Activated CD8-positive, alpha-beta memory T cell treated with anti-CD3 and anti-CD28 coated beads, Interleukin-2, amount 10 ng/mL, durations not matched to agents 7 days and 5 days (primary cell): ENCODE results near the gene TM2D1. TPM values are rescaled to one million over a fixed set of nuclear protein-coding genes. Genes with fewer than 3 reads are reported as not detected.

ENCODE experiments used
- ATAC-seq: fragments of 150-1000 bp; cut with Tn5 transposase; one replicate; pipeline ENCODE4 v1.10.0; 2021; ENCODE audit warnings: moderate library complexity
- CTCF ChIA-PET: fragments of 350-600 bp; sonication (Branson Sonifier 250); formaldehyde crosslinking; loops from one replicate; lab custom pipeline; 2021; ENCODE audit warnings: antibody characterized with exemption; lab: Charles Lee
- DNase-seq: peaks from one replicate; pipeline ENCODE4 v3.0.0-alpha.2; 2020
- H3K27ac Mint-ChIP-seq: one replicate; pipeline ENCODE4 v1.8.0; 2021; ENCODE audit warnings: mild to moderate bottlenecking, mixed read lengths
- H3K27me3 Mint-ChIP-seq: one replicate; pipeline ENCODE4 v1.8.0; 2021; ENCODE audit warnings: mixed read lengths
- H3K36me3 Mint-ChIP-seq: one replicate; pipeline ENCODE4 v1.8.0; 2021; ENCODE audit warnings: mild to moderate bottlenecking, mixed read lengths
- H3K4me1 Mint-ChIP-seq: one replicate; pipeline ENCODE4 v1.8.0; 2021; ENCODE audit warnings: mixed read lengths
- H3K4me3 Mint-ChIP-seq: one replicate; pipeline ENCODE4 v1.8.0; 2021; ENCODE audit warnings: mild to moderate bottlenecking, moderate library complexity, mixed read lengths
- H3K9me3 Mint-ChIP-seq: one replicate; pipeline ENCODE4 v1.8.0; 2022; ENCODE audit warnings: low read depth, mixed read lengths
- total RNA-seq, 2 experiments: library from RNA; stranded (reverse); gene quantifications; one replicate each; pipeline ENCODE4 v1.2.3, GENCODE V29; 2021

Gene TM2D1
- total RNA-seq, 2 experiments from 2014 or later = 29.0 to 33.1 TPM

- H3K9me3 Mint-ChIP-seq = no peaks in the 10 kb centered on the region
- CTCF ChIA-PET = interaction anchor here (0.8 to 2.1 kb wide), 2 partner anchors 66 to 180 kb away, joined by 3 to 4 read pairs; no protein-coding TSS in a partner anchor
- no peak overlapping the region for H3K4me3 Mint-ChIP-seq
- DNase-seq (no peak), ATAC-seq (no peak)
- no peaks in the 10 kb centered on the region for H3K36me3 Mint-ChIP-seq
- peaks cover 8% of the 10 kb centered on the region for H3K27me3 Mint-ChIP-seq
- H3K4me1 Mint-ChIP-seq = peaks cover 9% of the 10 kb centered on the region
- no peak overlapping the region for H3K27ac Mint-ChIP-seq
These were observed 88.1 kb downstream of the TM2D1 start for GRCh38 chr1:61636814-61637213.

- CTCF ChIA-PET = interaction anchor here (0.8 to 2.1 kb wide), 2 partner anchors 67 to 179 kb away, joined by 3 to 4 read pairs; no protein-coding TSS in a partner anchor
- Mint-ChIP-seq H3K27ac (no peak overlapping the region), H3K9me3 (no peaks in the 10 kb centered on the region), H3K4me3 (no peak overlapping the region), H3K27me3 (peaks cover 8% of the 10 kb centered on the region), H3K36me3 (no peaks in the 10 kb centered on the region), H3K4me1 (peaks cover 5% of the 10 kb centered on the region)
- DNase-seq (no peak), ATAC-seq (no peak)
These were observed 88.6 kb downstream of the TM2D1 start for GRCh38 chr1:61636376-61636775.

- CTCF ChIA-PET = interaction anchor here (2.1 kb wide), 1 partner anchor 67 kb away, joined by 4 read pairs; no protein-coding TSS in a partner anchor
- Mint-ChIP-seq H3K4me3 (no peak overlapping the region), H3K27ac (no peak overlapping the region), H3K36me3 (no peaks in the 10 kb centered on the region), H3K27me3 (peaks cover 8% of the 10 kb centered on the region), H3K9me3 (no peaks in the 10 kb centered on the region), H3K4me1 (no peaks in the 10 kb centered on the region)
- DNase-seq (no peak), ATAC-seq (no peak)
These were observed 89.4 kb downstream of the TM2D1 start for GRCh38 chr1:61635557-61635956.

- no peak overlapping the region for H3K27ac Mint-ChIP-seq
- CTCF ChIA-PET = no interaction called here
- ATAC-seq (no peak), DNase-seq (no peak)
- no peaks in the 10 kb centered on the region for H3K36me3 Mint-ChIP-seq
- no peaks in the 10 kb centered on the region for H3K9me3 Mint-ChIP-seq
- H3K4me3 Mint-ChIP-seq = no peak overlapping the region
- peaks cover 17% of the 10 kb centered on the region for H3K27me3 Mint-ChIP-seq
- H3K4me1 Mint-ChIP-seq = no peaks in the 10 kb centered on the region
These were observed 93.5 kb downstream of the TM2D1 start for GRCh38 chr1:61631436-61631835.

Other genes starting within 250 kb of the TM2D1 start
- 10 to 100 TPM in 1 of 2 experiments, 1 to 10 TPM in 1; 6.8 to 13.7 TPM for gene PATJ, start 17.3 kb upstream of the TM2D1 start, total RNA-seq